ENCODE data around the gene TPK1.
A peak's percentile ranks its signal among the peaks of the same experiment; 100 is the strongest.

Gene TPK1

DNA sequence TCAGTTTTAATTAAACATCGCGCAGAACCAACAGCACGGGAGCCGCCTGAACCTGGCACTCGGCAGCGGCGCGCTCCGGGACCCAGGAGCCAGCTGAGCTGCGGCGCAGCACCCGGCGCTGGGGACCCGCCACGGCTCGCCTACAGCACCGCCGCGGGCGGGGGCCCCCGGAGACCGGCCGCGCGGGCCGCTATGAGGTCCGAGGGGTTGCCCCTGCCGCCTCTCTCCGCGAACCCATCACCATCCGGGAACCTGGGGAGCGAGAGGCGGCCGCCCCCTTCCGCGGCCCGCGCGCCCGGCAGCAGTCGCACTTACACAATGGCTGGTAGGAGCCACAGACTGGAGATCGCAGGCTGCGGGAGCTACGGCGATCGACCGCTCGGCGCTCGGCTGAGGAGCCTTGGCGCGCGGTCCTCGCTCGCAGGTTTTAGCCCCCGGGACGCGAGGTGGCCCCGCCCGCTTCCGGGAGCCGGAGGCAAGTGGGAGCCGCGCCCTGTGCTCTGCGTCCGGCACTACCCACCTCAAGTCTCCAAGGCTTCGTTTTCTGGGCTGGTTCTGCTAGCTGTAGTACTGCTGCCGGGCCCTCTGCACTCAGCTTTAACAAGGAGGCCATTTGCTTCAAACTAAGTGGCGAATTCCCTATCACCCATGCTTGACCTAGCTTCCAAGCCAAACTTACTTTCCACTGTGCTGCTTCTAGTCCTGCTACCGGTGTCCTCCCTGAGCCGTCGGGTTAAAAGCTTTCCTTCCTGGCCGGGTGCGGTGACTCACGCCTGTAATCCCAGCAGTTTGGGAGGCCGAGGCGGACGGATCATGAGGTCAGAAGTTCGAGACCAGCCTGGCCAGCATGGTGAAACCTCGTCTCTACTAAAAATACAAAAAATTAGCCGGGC lies at the start of gene TPK1:
TPK1 (minus strand) TSS at position 402 of the 893 bp plus-strand sequence. CDS start 451 bp downstream, outside the sequence.
- peak; percentile 93 for DNase-seq (ENCODE audit: low spot score)

DNA sequence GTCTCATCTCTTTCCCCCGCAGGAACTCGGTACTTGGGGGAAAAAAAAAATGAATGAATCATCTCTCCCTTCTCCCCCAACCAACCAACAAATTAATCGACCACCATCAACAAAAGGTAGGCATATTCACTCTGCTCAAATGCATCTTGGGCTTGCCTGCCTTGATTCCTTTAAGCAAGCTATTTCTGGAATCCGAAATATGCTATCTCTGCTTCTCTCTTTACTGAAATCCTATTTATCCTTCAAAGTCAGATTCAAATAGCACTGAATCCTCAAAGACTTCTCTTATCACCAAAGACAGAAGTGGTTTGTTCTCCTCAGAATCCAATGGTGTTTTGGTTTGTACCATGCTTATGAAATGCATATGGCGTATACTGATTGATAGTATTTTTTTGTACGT lies 49.6 kb upstream of the TPK1 start:
- no peak for DNase-seq (ENCODE audit: low spot score)

DNA sequence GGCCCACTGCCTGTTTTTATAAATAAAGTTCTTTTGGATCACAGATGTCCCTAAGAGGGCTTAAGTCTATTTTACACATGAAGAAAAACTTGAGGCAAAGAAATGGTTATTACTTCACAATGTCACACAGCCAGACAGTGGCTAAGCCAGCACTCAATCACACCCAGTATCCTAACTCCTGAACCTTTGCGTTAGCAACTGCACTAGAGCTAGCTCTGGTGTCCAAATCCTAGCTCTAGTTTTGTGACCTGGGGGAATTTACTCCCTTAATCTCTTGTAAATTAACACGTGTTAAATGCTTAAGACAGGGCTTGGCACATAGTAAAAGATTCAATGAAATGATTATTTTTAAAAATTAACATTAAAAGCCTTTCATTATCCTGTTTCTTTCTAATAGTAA lies 49.0 kb upstream of the TPK1 start:
- DNase-seq (ENCODE audit: low spot score): no peak

DNA sequence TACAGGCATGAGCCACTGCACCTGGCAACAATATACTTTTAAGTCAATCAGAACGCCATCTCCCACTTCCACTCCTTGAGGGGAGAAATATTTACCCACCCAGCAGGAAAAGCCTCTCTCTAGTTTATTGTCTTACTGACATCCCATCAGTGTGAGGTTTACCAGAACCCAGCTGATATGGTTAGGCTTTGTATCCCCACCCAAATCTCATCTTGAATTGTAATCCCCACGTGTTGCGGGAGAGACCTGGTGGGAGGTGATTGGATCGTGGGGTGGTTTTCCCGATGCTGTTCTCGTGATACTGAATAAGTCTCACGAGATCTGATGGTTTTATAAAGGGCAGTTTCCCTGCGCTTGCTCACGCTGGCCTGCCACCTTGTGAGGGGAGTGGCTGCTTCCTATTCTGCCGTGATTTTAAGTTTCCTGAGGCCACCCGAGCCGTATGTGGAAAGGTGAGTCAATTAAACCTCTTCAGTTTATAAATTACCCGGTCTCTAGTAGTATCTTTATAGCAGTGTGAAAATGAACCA lies 37.5 kb upstream of the TPK1 start:
- DNase-seq (ENCODE audit: low spot score): no peak

DNA sequence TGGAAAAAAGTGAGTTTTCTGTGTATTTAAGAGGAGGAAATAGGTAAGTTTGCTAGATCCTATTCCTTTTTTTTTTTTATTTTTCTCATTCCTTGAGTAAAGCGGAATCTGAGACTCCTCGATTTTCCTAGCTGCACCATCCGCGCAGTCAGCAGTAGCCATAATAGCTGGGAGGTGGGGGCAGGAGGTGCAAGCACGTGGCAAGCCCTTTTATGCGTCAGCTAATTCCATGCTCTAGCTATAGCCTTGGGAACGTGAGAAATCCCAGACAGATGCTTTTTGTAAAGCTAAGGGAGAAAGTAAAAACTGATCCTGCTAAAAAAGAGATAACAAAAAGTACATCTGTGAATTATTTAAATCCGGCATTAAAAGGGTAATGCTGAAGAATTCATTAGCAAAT lies 33.2 kb upstream of the TPK1 start:
- DNase-seq (ENCODE audit: low spot score): no peak

DNA sequence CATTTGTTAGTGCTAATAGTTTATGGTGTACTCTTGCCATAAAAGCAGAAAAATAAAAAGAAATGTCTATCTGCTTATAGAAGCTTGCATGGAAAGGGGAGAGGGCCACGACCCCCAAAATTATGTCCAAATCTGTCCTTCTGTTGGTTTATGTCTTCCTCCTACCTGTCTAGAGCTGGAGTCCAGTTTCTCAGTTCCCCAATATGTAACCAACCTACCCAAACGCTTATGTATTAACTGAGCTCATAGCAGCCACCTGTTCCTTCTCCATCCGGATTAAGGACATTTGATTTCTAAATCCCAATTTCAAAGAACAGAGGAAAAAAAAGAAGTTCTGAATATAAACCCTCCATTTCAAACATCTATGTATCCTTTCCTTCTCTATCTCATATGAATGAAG lies 30.3 kb upstream of the TPK1 start:
- no peak for DNase-seq (ENCODE audit: low spot score)

DNA sequence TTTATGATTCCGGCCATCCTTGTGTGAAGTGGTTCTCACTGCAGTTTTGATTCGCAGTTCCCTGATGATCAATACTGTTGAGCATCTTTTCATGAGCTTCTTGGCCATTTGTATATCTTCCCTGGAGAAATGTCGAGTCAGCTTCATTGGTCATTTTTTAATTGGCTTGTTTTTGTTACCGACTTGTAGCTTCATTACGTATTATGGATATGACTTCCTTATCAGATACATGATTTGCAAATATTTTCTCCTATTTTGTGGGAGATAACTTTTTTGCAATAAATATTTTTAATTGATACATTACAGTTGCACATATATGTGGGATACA lies 27.4 kb upstream of the TPK1 start:
- DNase-seq (ENCODE audit: low spot score): no peak

DNA sequence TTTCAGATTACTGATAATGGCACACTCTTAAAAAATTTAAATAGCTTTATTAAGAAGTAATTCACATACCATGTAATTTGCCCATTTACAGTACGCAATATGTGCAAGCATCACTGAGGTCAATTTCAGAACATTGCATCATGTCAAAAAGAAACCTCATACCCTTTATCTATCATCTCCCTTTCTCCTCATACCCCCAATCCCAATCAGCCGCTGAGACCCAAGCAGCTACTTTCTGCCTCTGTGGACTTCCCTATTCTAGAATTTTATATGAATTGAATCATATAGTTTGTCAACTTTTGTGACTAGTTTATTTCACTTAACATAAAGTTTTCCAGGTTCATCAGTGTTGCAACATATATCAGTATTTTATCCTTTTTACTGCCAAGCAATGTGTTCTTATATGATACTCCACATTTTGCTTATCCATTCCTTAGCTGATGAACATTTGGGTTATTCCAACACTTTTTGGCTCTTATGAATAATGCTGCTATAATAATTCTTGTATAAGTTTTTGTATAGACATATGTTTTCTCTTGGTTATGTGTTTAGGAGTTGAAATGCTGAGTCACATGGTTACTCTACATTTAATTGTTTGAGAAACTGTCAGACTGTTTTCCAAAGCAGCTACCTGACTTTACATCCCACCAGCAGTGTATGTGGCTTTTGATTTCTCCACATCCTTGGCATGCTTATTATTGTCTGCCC lies 26.9 kb upstream of the TPK1 start:
- no peak for DNase-seq (ENCODE audit: low spot score)

DNA sequence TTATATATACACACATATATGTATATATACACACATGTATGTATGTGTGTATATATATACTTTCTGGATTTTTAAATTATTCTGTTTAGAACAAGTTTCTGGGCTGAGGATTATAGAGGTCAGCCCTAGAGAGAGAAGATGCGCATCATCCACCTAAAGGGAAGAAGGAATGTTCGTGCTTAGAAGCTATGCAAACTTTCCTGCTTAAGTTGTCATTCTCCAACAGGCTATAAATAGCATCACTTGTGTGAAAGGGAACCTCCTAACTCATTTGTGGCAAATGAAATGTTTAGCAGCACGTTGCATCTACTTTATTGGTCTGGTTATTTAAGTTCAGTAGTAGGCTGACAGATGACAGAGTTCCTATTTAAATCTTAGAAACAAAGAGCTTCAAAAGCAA lies 23.9 kb upstream of the TPK1 start:
- DNase-seq (ENCODE audit: low spot score): no peak

DNA sequence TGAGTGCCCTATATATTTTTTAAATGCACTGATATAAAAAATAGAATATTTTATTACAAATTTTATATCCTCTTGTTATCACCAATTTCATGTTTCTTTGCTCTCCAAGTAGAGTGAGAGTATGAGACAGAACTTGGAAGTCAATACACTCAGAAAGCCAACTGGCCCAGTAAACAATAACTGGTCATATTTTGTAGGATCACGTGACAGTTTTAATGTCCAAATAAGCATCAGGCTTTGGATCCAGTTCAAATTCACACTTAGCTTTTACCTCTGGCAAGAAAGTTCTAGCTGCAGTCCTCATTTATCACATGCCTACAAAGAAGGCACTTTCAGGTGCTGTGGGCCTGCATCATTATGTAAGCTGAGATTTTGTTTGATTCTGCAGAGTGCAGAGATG lies 21.6 kb upstream of the TPK1 start:
- no peak for DNase-seq (ENCODE audit: low spot score)

DNA sequence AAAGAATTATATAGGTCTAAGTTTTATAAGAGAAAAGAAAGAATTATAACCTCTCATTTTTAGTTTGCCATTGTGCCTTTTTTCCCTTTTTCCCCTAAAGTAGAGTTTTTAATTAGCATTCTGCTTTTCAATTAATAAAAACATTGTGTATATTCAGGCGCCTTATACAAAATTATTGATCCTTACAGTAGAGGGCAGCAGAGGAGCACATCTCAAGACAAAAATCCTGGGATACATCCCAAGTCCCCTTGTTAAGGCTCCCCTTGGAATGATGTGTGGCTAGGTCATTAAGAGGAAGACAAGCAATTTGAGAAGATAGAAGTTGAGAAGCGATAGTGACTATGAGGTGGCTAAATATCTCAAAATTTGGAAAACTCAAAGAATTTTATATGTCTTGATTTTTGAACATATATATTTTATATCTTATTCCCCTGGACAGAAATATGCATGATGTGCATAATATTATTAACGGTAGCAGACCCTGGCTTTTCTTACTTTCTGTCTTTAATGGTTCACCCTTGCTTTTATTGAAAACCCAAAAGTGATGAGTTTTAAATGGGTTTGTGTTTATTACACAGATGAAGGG lies 19.1 kb upstream of the TPK1 start:
- DNase-seq (ENCODE audit: low spot score): no peak

DNA sequence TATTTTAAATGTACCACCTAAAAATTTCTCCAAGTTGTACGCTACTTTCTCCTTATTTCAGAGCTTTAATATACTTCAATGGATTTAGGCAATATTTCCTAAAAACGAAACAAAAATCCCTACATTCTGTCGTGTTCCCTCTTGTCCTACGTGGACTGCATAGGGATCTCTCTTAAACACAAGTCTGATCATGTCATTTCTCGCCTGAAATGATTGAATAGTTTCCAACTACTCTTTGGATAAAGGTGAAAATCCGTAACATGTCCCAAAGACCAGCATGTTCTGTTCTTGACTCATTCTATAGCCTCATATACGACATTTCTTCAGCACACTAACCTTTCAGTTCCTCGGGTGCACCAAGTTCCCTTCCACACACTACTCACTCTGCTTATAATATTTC lies 17.7 kb upstream of the TPK1 start:
- no peak for DNase-seq (ENCODE audit: low spot score)

DNA sequence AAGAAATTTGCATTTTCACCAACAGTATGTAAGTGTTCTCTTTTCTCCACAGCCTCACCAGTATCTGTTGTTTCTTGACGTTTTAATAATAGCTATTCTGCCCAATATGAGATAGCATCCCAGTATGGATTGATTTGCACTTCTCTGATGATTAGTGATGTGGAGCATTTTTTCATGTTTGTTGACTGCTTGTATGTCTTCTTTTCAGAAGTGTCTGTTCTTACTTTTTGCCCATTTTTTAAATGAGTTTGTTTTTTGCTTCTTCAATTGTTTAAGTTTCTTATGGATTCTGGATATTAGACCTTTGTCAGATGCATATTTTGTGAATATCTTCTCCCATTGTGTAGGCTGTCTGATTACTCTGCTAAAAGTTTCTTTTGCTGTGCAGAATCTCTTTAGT lies 12.2 kb upstream of the TPK1 start:
- no peak for DNase-seq (ENCODE audit: low spot score)

DNA sequence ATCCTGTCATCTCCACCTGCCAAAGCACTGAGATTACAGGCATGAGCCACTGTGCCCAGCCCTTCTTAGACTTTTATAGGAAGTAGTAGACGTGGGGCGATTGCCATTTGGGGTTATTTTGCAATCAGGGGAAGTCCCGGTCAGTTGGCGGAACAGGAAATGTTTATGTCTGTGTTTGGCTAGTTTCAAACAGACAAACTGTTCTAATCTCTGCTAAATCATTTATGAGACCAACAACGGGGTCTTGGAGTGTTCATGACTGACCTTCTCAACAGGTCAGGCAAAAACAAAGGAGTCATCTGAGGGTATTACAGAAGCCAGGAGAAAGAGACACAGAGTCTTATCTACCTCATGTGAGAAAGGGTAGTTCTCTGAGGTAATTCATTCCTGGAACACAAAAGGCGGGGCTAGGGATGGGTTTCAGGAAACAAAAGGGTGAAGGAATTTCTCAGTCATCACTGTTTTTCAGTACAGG lies 6.6 kb upstream of the TPK1 start:
- peak; percentile 15 for DNase-seq (ENCODE audit: low spot score)

DNA sequence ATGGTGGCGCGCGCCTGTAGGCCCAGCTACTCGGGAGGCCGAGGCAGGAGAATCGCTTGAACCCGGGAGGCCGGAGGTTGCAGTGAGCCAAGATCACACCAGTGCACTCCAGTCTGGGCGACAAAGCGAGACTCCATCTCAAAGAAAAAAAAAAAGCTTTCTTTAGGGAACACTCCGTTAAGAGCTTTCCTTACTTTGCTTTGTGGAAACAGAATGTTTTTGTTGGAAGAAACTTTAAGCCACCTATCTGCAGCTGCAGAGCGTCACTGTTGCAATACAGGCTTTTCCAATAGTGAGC lies 641 bp upstream of the TPK1 start:
- DNase-seq (ENCODE audit: low spot score): no peak

DNA sequence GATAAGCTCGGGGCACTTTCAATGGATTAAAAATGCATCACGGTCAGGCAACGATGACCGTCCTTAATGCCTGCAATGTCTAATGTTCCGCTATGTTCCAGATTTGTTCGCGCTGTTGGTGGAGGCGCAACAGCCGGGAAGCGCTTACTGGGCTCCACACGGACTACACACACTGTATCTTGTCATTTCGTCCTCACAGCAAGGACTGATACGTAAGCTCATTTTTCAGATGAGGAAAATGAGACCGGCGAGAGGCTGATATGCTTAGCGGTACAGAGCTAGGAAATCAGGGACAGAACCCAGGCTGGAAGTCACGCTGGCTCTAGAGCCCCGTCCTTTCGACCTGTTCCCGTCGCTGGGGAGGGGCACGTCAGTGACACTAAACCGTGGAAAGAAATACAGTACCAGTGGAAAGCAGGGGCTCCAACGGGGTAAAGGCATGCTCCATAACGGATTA lies 670 bp downstream of the TPK1 start:
- DNase-seq (ENCODE audit: low spot score): peak; percentile 32

DNA sequence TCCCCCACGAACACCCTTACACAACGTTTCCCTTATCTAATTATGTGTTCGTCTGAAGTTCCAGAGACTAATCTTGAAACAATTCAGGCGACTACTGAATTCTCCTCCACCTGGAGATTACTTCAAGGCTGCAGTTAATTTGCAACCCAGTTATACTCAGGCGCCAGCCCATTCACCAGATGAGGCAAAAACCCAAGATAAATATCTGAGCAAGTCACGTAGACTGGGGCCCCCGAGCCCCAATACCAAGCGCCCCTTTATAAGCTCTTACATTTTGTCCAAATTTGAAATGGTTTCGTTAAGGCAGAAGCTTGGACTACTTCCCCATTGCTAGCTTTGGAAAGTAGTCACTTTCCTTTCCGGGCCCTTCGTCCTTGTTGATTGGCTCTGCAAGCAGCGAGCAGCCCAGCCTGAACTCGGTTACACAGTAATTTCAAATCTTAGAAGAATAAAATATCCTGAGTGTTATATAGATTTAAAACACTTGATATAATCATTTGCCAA lies 1.2 kb downstream of the TPK1 start:
- DNase-seq (ENCODE audit: low spot score): peak; percentile 60

DNA sequence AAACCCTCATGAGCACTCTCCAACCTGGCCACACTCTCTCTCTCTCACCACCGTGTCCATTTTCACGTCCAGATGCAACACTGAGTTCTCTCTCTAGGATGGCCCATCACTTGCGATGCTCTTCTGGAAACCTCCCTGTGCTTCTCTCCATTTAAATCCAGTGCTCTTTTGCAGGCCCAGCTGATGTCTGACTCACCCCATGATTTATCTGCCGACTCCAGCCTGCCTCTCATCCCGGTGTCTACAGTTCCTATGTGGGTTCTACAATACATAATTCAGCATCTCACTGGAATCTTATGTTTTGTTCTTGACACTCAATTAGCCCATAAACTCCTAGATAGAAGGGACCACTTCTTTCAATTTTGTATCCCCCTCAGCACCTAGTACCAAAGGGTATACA lies 5.0 kb downstream of the TPK1 start:
- DNase-seq (ENCODE audit: low spot score): no peak

DNA sequence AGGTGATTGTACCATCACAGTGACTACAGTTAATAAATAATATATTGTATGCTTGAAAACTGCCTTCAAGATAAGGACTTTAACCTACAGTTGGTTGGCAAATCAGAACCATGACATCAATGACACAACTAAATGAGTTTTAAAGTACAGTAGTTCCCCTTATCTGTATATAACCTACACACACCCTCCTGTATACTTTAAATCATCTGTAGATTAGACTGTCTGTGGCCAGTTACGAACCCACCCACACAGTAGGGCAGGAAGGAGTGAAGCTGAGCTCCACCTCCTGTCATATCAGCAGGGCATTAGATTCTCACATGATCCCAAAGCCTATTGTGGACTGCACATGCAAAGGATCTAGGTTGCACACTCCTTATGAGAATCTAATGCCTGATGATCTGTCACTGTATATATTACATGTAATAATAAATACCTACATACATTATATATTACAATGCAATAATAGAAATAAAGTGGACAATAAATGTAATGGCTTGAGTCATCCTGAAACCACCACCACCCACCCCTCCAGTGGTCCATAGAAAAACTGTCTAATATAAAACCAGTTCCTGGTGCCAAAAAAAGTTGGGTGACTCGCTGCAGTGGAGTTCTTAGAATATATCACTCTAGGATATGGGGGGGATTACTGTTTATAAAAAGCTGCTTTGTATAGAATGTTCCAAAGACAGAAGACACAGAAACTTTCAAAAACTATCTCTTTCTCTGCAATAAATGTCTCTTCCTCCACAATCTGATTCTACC lies 5.6 kb downstream of the TPK1 start:
- DNase-seq (ENCODE audit: low spot score): no peak

DNA sequence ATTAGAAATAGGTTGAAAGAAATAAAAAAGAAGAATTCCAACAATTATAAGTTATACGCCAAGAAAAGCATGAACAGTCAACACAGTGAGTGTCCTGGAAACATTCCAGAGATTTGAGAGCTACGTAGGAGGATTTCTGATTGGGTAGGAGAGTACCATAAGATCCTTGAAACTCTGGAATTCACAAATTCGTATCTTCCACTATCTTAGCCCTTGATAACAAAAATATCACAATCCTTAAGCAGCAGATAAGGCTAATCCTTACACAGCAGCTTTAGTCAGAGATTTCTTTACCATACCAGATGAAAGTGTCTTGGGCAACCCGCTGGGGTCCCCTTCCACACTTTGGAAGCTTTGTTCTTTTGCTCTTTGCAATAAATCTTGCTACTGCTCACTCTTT lies 8.2 kb downstream of the TPK1 start:
- DNase-seq (ENCODE audit: low spot score): no peak

DNA sequence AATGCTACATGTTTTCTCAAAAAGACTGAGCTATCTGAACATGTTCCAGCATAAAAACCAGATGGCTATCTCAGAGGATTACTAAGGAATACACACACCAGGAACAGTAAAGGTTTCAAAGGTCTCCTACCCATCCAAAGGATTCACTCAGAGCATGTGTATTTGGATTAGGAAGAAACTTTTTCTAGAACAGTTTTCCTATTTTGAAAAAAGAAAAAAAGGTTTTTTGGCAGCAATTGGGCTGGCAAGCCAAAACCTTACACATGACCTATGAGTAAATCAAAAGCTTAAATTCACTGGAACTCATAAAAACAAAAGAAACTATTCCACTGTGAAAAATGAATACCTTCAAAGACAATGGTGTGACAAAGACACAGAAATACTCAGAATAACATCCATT lies 9.6 kb downstream of the TPK1 start:
- DNase-seq (ENCODE audit: low spot score): no peak

DNA sequence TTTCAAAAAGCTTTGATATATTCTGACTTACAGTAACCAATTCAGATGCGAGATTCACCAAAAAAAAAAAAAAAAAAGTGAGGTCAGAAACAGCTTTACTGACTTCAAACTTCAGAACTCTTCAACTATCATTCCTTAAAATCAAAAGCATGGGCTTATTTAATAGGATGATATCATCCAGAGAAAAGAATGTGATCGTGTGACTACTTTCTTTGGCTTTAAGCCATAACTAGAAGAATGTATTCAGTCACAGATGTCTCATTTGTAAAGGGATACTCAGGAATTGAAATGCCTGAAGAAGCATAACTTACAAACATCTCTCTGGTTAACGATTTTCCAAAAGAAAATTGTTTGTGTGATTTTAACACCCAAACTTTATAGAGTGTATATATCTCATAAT lies 11.5 kb downstream of the TPK1 start:
- DNase-seq (ENCODE audit: low spot score): no peak
